HG03175 (cell line): Measurements from ENCODE around the gene EFNB2.

Source experiments
- ATAC-seq: cut with Tn5 transposase; IDR thresholded peaks from one replicate; pipeline ENCODE4 v1.9.1; 2021; ENCODE audit warnings: mild to moderate bottlenecking, moderate library complexity; ENCODE audit not compliant: unreplicated experiment

The EFNB2 gene

GRCh38 chr13:106535552-106536243 lies at the start of gene EFNB2:
Gene EFNB2, minus strand, starts transcription at chr13:106535662. Its CDS starts 698 bp downstream, at chr13:106534964.
- peak; percentile 95 for ATAC-seq

GRCh38 chr13:106581225-106581624 lies 45.8 kb upstream of the EFNB2 start:
- no peak for ATAC-seq

GRCh38 chr13:106575896-106576295 lies 40.4 kb upstream of the EFNB2 start:
- no peak for ATAC-seq

GRCh38 chr13:106573868-106574267 lies 38.4 kb upstream of the EFNB2 start:
- ATAC-seq, result no peak

- ATAC-seq, result no peak
Measured at GRCh38 chr13:106573284-106573846, 37.9 kb upstream of the EFNB2 start.

- peak; percentile 37 for ATAC-seq
Measured at GRCh38 chr13:106570299-106570852, 34.9 kb upstream of the EFNB2 start.

- ATAC-seq, result no peak
Measured at GRCh38 chr13:106569233-106570095, 34.0 kb upstream of the EFNB2 start.

- peak; percentile 28 for ATAC-seq
Measured at GRCh38 chr13:106568299-106569003, 33.0 kb upstream of the EFNB2 start.

GRCh38 chr13:106567474-106568298 lies 32.2 kb upstream of the EFNB2 start, which contains the start of gene ARGLU1:
Gene ARGLU1, minus strand, starts transcription at chr13:106568137. Its CDS starts 218 bp downstream, at chr13:106567919.
- ATAC-seq, result peak; percentile 74

GRCh38 chr13:106566641-106567473 lies 31.4 kb upstream of the EFNB2 start:
- peak; percentile 37 for ATAC-seq

- no peak for ATAC-seq
Measured at GRCh38 chr13:106565127-106565775, 29.8 kb upstream of the EFNB2 start.

GRCh38 chr13:106562301-106562700 lies 26.8 kb upstream of the EFNB2 start:
- ATAC-seq, result no peak

- peak; percentile 74 for ATAC-seq
Measured at GRCh38 chr13:106561551-106562170, 26.2 kb upstream of the EFNB2 start.

GRCh38 chr13:106560821-106561220 lies 25.4 kb upstream of the EFNB2 start:
- ATAC-seq, result peak; percentile 38

GRCh38 chr13:106558527-106558926 lies 23.1 kb upstream of the EFNB2 start:
- ATAC-seq, result no peak

GRCh38 chr13:106555631-106556328 lies 20.3 kb upstream of the EFNB2 start:
- ATAC-seq, result no peak

- no peak for ATAC-seq
Measured at GRCh38 chr13:106551751-106552150, 16.3 kb upstream of the EFNB2 start.
